Loucy (cell line): ENCODE measurements around the gene BACH2.

Experiments
- H2AFZ ChIP-seq: fragments of 200-600 bp; sonication (generic); 2 replicates; pipeline ENCODE4 v1.6.0; 2016; ENCODE audit warnings: antibody characterized with exemption, mild to moderate bottlenecking, low read length, moderate library complexity
- H3F3A ChIP-seq: fragments of 200-600 bp; 2 replicates; pipeline ENCODE4 v1.6.0; 2016; ENCODE audit warnings: antibody characterized with exemption, low read depth, mild to moderate bottlenecking
- H3K27me3 ChIP-seq: fragments of 200-600 bp; sonication (generic); 2 replicates; pipeline ENCODE4 v1.6.1; 2014; ENCODE audit warnings: low read length, mild to moderate bottlenecking; ENCODE audit not compliant: insufficient read depth, poor library complexity, severe bottlenecking
- H3K36me3 ChIP-seq: fragments of 200-600 bp; sonication (generic); 2 replicates; pipeline ENCODE4 v1.6.1; 2016; ENCODE audit warnings: low read length; ENCODE audit not compliant: insufficient read depth
- H3K4me1 ChIP-seq: fragments of 200-600 bp; sonication (generic); 2 replicates; pipeline ENCODE4 v1.5.1; 2014; ENCODE audit warnings: low read length, mild to moderate bottlenecking; ENCODE audit not compliant: insufficient read depth, poor library complexity, severe bottlenecking
- H3K4me2 ChIP-seq: fragments of 200-600 bp; sonication (generic); 2 replicates; pipeline ENCODE4 v1.6.0; 2014; ENCODE audit warnings: antibody characterized with exemption, low read length, low read depth, mild to moderate bottlenecking; ENCODE audit not compliant: poor library complexity, severe bottlenecking
- H3K4me3 ChIP-seq: fragments of 200-600 bp; sonication (generic); 2 replicates; pipeline ENCODE4 v1.5.1; 2014; ENCODE audit warnings: low read length, mild to moderate bottlenecking, mixed read lengths; ENCODE audit not compliant: poor library complexity, severe bottlenecking
- H3K79me2 ChIP-seq: fragments of 200-600 bp; sonication (generic); 2 replicates; pipeline ENCODE4 v1.6.1; 2014; ENCODE audit warnings: low read length; ENCODE audit not compliant: insufficient read depth
- H3K9ac ChIP-seq: fragments of 200-600 bp; sonication (generic); 2 replicates; pipeline ENCODE4 v1.6.0; 2014; ENCODE audit warnings: mild to moderate bottlenecking, low read depth, low read length, moderate library complexity; ENCODE audit not compliant: poor library complexity, severe bottlenecking
- H3K9me2 ChIP-seq: fragments of 200-600 bp; sonication (generic); replicated peaks from 2 replicates; pipeline ENCODE4 v1.6.1; 2016; ENCODE audit warnings: low read depth, low read length, mixed read lengths
- H3K9me3 ChIP-seq: fragments of 200-600 bp; sonication (generic); 2 replicates; pipeline ENCODE4 v1.6.1; 2014; ENCODE audit warnings: mild to moderate bottlenecking, antibody characterized with exemption, low read length, low read depth; ENCODE audit not compliant: insufficient read depth
- H4K20me1 ChIP-seq: fragments of 200-600 bp; sonication (generic); 2 replicates; pipeline ENCODE4 v1.6.0; 2014; ENCODE audit warnings: antibody characterized with exemption, low read length, mild to moderate bottlenecking; ENCODE audit not compliant: insufficient read depth, poor library complexity, severe bottlenecking
- CTCF ChIP-seq: fragments of 200-600 bp; sonication (generic); conservative IDR thresholded peaks from 2 replicates; pipeline ENCODE4 v1.5.1; 2014; ENCODE audit warnings: mild to moderate bottlenecking, antibody characterized with exemption, low read length
- EZH2phosphoT487 ChIP-seq: fragments of 200-600 bp; IDR thresholded peaks from 2 replicates; pipeline ENCODE4 v1.6.1; 2018; ENCODE audit warnings: antibody characterized with exemption, mild to moderate bottlenecking, moderate library complexity, borderline replicate concordance

Gene BACH2

GRCh38 chr6:90095788-90096187, 200.9 kb downstream of the BACH2 start:
- TF ChIP-seq CTCF (no peak), EZH2phosphoT487 (no peak)
- Histone ChIP-seq H3K27me3 (no peaks in the 10 kb centered on the region), H3K9me2 (no peaks in the 10 kb centered on the region), H3K4me1 (peaks cover 58% of the 10 kb centered on the region), H3K9ac (peak overlapping the region; percentile 42), H3K9me3 (no peaks in the 10 kb centered on the region), H3K36me3 (no peaks in the 10 kb centered on the region), H3F3A (peaks cover 8% of the 10 kb centered on the region; the same call in 1 of the 2 replicates), H3K4me2 (peak overlapping the region; percentile 63), H3K79me2 (peaks cover 49% of the 10 kb centered on the region), H3K4me3 (peak overlapping the region; percentile 55), H4K20me1 (no peaks in the 10 kb centered on the region), H2AFZ (no peak overlapping the region)

- no peak overlapping the region for H2AFZ ChIP-seq
- no peaks in the 10 kb centered on the region for H3K36me3 ChIP-seq
- TF ChIP-seq EZH2phosphoT487, result no peak
- no peak for TF ChIP-seq CTCF
- peaks cover 60% of the 10 kb centered on the region for H3K4me1 ChIP-seq
- peaks cover 8% of the 10 kb centered on the region; the same call in 1 of the 2 replicates for H3F3A ChIP-seq
- H4K20me1 ChIP-seq, result no peaks in the 10 kb centered on the region
- no peaks in the 10 kb centered on the region for H3K9me2 ChIP-seq
- H3K27me3 ChIP-seq, result no peaks in the 10 kb centered on the region
- H3K4me3 ChIP-seq, result peak overlapping the region; percentile 55
- peak overlapping the region; percentile 42 for H3K9ac ChIP-seq
- H3K79me2 ChIP-seq, result peaks cover 55% of the 10 kb centered on the region
- H3K9me3 ChIP-seq, result no peaks in the 10 kb centered on the region
- peak overlapping the region; percentile 63 for H3K4me2 ChIP-seq
Measured at GRCh38 chr6:90095145-90095544, 201.5 kb downstream of the BACH2 start.

GRCh38 chr6:90093558-90094073, 203.0 kb downstream of the BACH2 start:
- Histone ChIP-seq H3K9me2 (no peaks in the 10 kb centered on the region), H3K79me2 (peaks cover 53% of the 10 kb centered on the region), H3K4me3 (no peak overlapping the region), H3K9me3 (no peaks in the 10 kb centered on the region), H3K4me2 (no peak overlapping the region), H2AFZ (no peak overlapping the region), H3K4me1 (peaks cover 52% of the 10 kb centered on the region), H3K36me3 (0 out of 2 replicates have a peak, but pooled peaks cover 4% of the 10 kb centered on the region), H3K9ac (no peak overlapping the region), H3K27me3 (no peaks in the 10 kb centered on the region), H3F3A (peaks cover 8% of the 10 kb centered on the region; the same call in 1 of the 2 replicates), H4K20me1 (no peaks in the 10 kb centered on the region)
- TF ChIP-seq CTCF (no peak), EZH2phosphoT487 (no peak)
